Mesenchymal stem cell (in vitro differentiated cells and primary cell): ENCODE measurements around the gene CEP85.

Experiments
- DNase-seq: peaks from one replicate; pipeline ENCODE4 v3.0.0-alpha.2; 2013
- H2AFZ ChIP-seq: one replicate; pipeline ENCODE4 v1.6.1; 2013; ENCODE audit warnings: low read depth, mild to moderate bottlenecking, control low read depth, inconsistent platforms, low read length, moderate library complexity
- H2AK5ac ChIP-seq: 2 replicates; pipeline ENCODE4 v1.6.1; 2013; ENCODE audit warnings: low read length, moderate library complexity, mild to moderate bottlenecking, inconsistent platforms; ENCODE audit not compliant: severe bottlenecking
- H2BK120ac ChIP-seq: one replicate; pipeline ENCODE4 v1.6.1; 2013; ENCODE audit warnings: low read depth, mild to moderate bottlenecking, inconsistent platforms, low read length, moderate library complexity
- H2BK12ac ChIP-seq, 2 experiments: one replicate each; pipeline ENCODE4 v1.6.1; 2013; ENCODE audit warnings: inconsistent platforms in 2 of 2, low read length in 2 of 2, mild to moderate bottlenecking in 2 of 2, moderate library complexity in 2 of 2, control low read depth in 1 of 2
- H2BK15ac ChIP-seq: one replicate; pipeline ENCODE4 v1.6.1; 2013; ENCODE audit warnings: mild to moderate bottlenecking, low read depth, inconsistent platforms; ENCODE audit not compliant: poor library complexity, severe bottlenecking
- H2BK5ac ChIP-seq: 2 replicates; pipeline ENCODE4 v1.6.1; 2013; ENCODE audit warnings: low read depth, mild to moderate bottlenecking, low read length, control low read depth, inconsistent platforms; ENCODE audit not compliant: poor library complexity, severe bottlenecking
- H3K14ac ChIP-seq, 2 experiments: one replicate each; pipeline ENCODE4 v1.6.1; 2013; ENCODE audit warnings: inconsistent platforms in 2 of 2, low read length in 2 of 2, control low read depth in 1 of 2, mild to moderate bottlenecking in 1 of 2, moderate library complexity in 1 of 2
- H3K18ac ChIP-seq, 2 experiments: one replicate each; pipeline ENCODE4 v1.6.1; 2013; ENCODE audit warnings: inconsistent platforms in 2 of 2, low read length in 2 of 2, control low read depth in 1 of 2, low read depth in 1 of 2, mild to moderate bottlenecking in 1 of 2
- H3K23ac ChIP-seq, 2 experiments: one replicate each; pipeline ENCODE4 v1.6.1; 2013; ENCODE audit warnings: inconsistent platforms in 2 of 2, low read length in 2 of 2, mild to moderate bottlenecking in 2 of 2, moderate library complexity in 2 of 2, control low read depth in 1 of 2
- H3K27ac ChIP-seq: 2 replicates; pipeline ENCODE4 v1.5.1; 2013; ENCODE audit warnings: mild to moderate bottlenecking, moderate library complexity, low read length, control low read depth, inconsistent platforms; ENCODE audit not compliant: poor library complexity, severe bottlenecking
- H3K27me3 ChIP-seq, 2 experiments: 2 replicates each; pipeline versions ENCODE4 v1.6.1 to v1.7.0; 2013; ENCODE audit warnings: low read length in 2 of 2, mild to moderate bottlenecking in 2 of 2, moderate library complexity in 2 of 2, control low read depth in 1 of 2, inconsistent platforms in 1 of 2; ENCODE audit not compliant: control insufficient read depth in 1 of 2, insufficient read depth in 1 of 2
- H3K36me3 ChIP-seq, 2 experiments: 2 replicates each; pipeline versions ENCODE4 v1.6.1 to v1.7.0; 2013; ENCODE audit warnings: low read length in 2 of 2, control low read depth in 1 of 2, inconsistent platforms in 1 of 2, low read depth in 1 of 2, mild to moderate bottlenecking in 1 of 2; ENCODE audit not compliant: insufficient read depth in 2 of 2, control insufficient read depth in 1 of 2
- H3K4ac ChIP-seq, 2 experiments: one replicate each; pipeline ENCODE4 v1.6.1; 2013; ENCODE audit warnings: inconsistent platforms in 2 of 2, low read length in 2 of 2, mild to moderate bottlenecking in 2 of 2, moderate library complexity in 2 of 2, control low read depth in 1 of 2, low read depth in 1 of 2
- H3K4me1 ChIP-seq: 2 replicates; pipeline ENCODE4 v1.6.1; 2013; ENCODE audit warnings: low read depth, low read length, control low read depth; ENCODE audit not compliant: control insufficient read depth, insufficient read depth
- H3K4me2 ChIP-seq: 2 replicates; pipeline ENCODE4 v1.6.1; 2013; ENCODE audit warnings: low read length, mild to moderate bottlenecking, inconsistent platforms; ENCODE audit not compliant: poor library complexity, severe bottlenecking
- H3K4me3 ChIP-seq, 2 experiments: 2 replicates each; pipeline versions ENCODE4 v1.5.1 to v1.7.0; 2013; ENCODE audit warnings: low read length in 2 of 2, mild to moderate bottlenecking in 2 of 2, control low read depth in 1 of 2, low read depth in 1 of 2; ENCODE audit not compliant: insufficient read depth in 1 of 2
- H3K79me1 ChIP-seq: replicated peaks from 2 replicates; pipeline ENCODE4 v1.6.1; 2013; ENCODE audit warnings: mild to moderate bottlenecking, control low read depth, low read length, inconsistent platforms; ENCODE audit not compliant: poor library complexity, severe bottlenecking
- H3K9ac ChIP-seq: 2 replicates; pipeline ENCODE4 v1.7.0; 2013; ENCODE audit warnings: mild to moderate bottlenecking, low read length, moderate library complexity
- H3K9me3 ChIP-seq: 2 replicates; pipeline ENCODE4 v1.7.0; 2013; ENCODE audit warnings: mild to moderate bottlenecking, low read length; ENCODE audit not compliant: control insufficient read depth
- H4K8ac ChIP-seq: one replicate; pipeline ENCODE4 v1.6.1; 2013; ENCODE audit warnings: inconsistent platforms, mild to moderate bottlenecking, low read length, moderate library complexity
- H4K91ac ChIP-seq: one replicate; pipeline ENCODE4 v1.6.1; 2013; ENCODE audit warnings: mild to moderate bottlenecking, low read length, inconsistent platforms
- WGBS: methylation state at CpG from one replicate; pipeline ENCODE4 v1.1.7; 2013; ENCODE audit warnings: mixed read lengths; 5-methylcytosine and 5-hydroxymethylcytosine counted together

CEP85 gene

GRCh38 chr1:26293911-26294463 is 60.0 kb downstream of the CEP85 start:
- Histone ChIP-seq H3K27ac (no peak overlapping the region), H4K8ac (no peak overlapping the region), H2BK5ac (no peak overlapping the region), H3K14ac (no peak overlapping the region), H4K91ac (no peak overlapping the region), H2AFZ (no peak overlapping the region), H2BK120ac (no peak overlapping the region), H3K4me3 (no peak overlapping the region), H2BK12ac (no peak overlapping the region), H2AK5ac (no peak overlapping the region), H3K4me2 (no peak overlapping the region), H3K79me1 (peaks cover 4% of the 10 kb centered on the region), H3K36me3 (peaks cover 22 to 30% of the 10 kb centered on the region in 2 experiments), H3K4me1 (peaks cover 32% of the 10 kb centered on the region), H3K9me3 (no peaks in the 10 kb centered on the region), H3K4ac (no peak overlapping the region), H3K23ac (no peak overlapping the region), H3K18ac (no peak overlapping the region), H2BK15ac (no peak overlapping the region), H3K9ac (no peak overlapping the region), H3K27me3 (no peaks in the 10 kb centered on the region)
- 83% methylated on average over 11 of the region's 11 CpGs for WGBS
- no peak for DNase-seq

DNA sequence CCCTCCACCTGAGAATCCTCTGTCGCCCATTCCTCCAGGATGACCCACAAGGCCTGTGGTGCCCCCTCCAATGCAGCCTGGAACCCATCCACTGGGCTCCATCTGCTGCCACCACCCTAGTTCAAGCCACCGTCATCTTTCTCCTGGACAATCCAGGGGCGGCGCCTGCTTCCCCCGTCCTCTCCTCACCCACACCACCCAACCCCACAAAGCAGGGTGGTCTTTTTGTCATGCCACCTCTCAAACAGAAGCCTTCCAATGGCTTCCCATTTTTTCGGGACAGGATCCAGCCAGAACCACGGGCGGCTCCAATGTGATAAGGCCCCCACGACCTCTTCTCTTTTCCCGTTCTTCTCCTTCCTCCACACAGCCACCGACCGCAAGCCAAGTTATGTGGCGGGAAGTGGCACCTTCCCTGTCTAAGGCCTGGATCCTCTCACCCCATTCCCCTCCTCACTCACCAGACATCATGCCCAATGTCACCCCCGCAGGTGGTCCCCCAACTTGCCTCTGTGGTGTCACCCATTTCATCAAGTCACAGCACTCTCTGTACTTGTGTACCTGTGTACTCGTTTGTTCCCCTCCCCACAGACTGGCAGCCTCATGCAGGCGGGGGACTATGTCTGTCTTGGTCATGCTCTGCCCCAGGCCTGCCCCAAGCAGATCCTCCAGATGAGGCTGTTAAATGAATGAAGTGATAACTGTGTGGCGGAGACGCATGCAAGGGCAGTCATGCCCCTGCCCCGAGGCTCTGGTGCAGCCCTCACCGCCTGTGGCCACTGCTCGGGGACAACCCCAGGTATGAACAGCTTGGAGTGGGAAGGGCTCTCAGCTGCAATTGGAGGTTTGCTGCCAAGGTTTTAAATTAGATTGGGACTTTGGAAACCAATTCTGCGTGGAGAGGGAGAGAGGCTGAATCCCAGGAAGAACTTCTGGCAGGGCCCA is 61.5 kb downstream of the CEP85 start:
- H2BK15ac ChIP-seq, result no peak overlapping the region
- DNase-seq, result no peak
- H3K27me3 ChIP-seq, result no peaks in the 10 kb centered on the region
- no peak overlapping the region for H3K27ac ChIP-seq
- no peak overlapping the region for H4K91ac ChIP-seq
- H3K18ac ChIP-seq, result no peak overlapping the region
- peaks cover 22 to 30% of the 10 kb centered on the region in 2 experiments for H3K36me3 ChIP-seq
- no peak overlapping the region for H2BK12ac ChIP-seq
- H2AK5ac ChIP-seq, result no peak overlapping the region
- no peak overlapping the region for H2BK5ac ChIP-seq
- H3K14ac ChIP-seq, result no peak overlapping the region
- peaks cover 8% of the 10 kb centered on the region for H3K79me1 ChIP-seq
- H4K8ac ChIP-seq, result no peak overlapping the region
- no peak overlapping the region for H3K4ac ChIP-seq
- no peak overlapping the region for H3K4me2 ChIP-seq
- 92% methylated on average over 22 of the region's 22 CpGs for WGBS
- no peak overlapping the region for H2AFZ ChIP-seq
- no peak overlapping the region for H2BK120ac ChIP-seq
- H3K9ac ChIP-seq, result no peak overlapping the region
- H3K23ac ChIP-seq, result no peak overlapping the region
- H3K4me1 ChIP-seq, result peaks cover 17% of the 10 kb centered on the region
- H3K9me3 ChIP-seq, result no peaks in the 10 kb centered on the region
- no peak overlapping the region for H3K4me3 ChIP-seq

DNA sequence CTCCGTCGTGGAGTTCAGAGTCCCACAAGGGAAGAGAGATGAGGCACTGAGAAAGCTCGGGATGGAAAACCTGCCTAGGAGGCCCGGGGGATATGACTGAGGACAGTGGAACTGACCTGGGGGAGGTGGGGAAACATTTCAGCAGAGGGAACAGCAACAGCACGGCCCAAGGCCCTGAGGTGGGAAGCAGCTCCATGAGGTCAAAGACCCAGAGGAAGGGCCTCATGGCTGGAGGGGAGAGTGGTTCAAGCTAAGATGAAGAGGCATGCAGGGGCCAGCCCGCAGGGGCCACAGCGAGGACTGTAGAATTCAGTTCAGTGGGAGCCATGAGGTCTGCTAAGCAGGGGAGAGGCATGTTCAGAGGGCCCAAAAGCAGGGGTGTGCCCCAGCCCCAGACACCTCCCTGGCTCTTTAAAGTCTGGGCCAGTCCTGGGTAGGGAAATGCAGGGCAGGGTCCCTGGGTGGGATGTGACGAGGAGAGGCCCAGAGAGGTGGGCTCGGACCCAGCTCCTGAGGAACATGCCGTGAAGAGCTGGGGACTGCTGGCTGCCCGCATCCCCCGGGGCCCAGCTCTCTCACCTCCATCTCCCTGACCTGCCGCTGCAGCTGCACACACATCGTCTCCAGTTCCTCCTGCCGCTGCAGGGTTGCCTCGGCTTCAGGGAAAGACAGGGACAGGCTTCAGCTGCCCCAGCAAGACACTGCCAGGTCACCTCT is 62.5 kb downstream of the CEP85 start:
- H3K9ac ChIP-seq, result no peak overlapping the region
- peaks cover 22 to 38% of the 10 kb centered on the region in 2 experiments for H3K36me3 ChIP-seq
- H3K18ac ChIP-seq, result no peak overlapping the region
- H2AFZ ChIP-seq, result no peak overlapping the region
- H4K8ac ChIP-seq, result no peak overlapping the region
- H2BK120ac ChIP-seq, result no peak overlapping the region
- H4K91ac ChIP-seq, result no peak overlapping the region
- no peak overlapping the region for H2BK5ac ChIP-seq
- no peak overlapping the region for H2BK15ac ChIP-seq
- H3K23ac ChIP-seq, result no peak overlapping the region
- no peak overlapping the region for H3K14ac ChIP-seq
- no peak overlapping the region for H3K4me3 ChIP-seq
- H2AK5ac ChIP-seq, result no peak overlapping the region
- no peak overlapping the region for H3K4me2 ChIP-seq
- no peaks in the 10 kb centered on the region for H3K9me3 ChIP-seq
- peaks cover 8% of the 10 kb centered on the region for H3K4me1 ChIP-seq
- H3K4ac ChIP-seq, result no peak overlapping the region
- WGBS, result 90% methylated on average over 16 of the region's 16 CpGs
- no peak overlapping the region for H2BK12ac ChIP-seq
- H3K79me1 ChIP-seq, result peaks cover 9% of the 10 kb centered on the region
- H3K27me3 ChIP-seq, result no peaks in the 10 kb centered on the region
- no peak overlapping the region for H3K27ac ChIP-seq
- no peak for DNase-seq
